Peyer's patch (tissue), 4 donors: ENCODE data around the gene SLC12A8. TPM values are rescaled to one million over a fixed set of nuclear protein-coding genes. Genes with fewer than 3 reads are reported as not detected.

Experiments used
- DNase-seq, 3 donors: peaks; one replicate each; pipeline ENCODE4 v3.0.0-alpha.2; 2017 to 2019
- H3K27ac ChIP-seq, 4 donors: fragments of 200-600 bp; sonication (generic); one replicate each; pipeline ENCODE4 v1.5.1; 2016 to 2019
- H3K27me3 ChIP-seq, 2 donors: fragments of 200-600 bp; sonication (generic); one replicate each; pipeline ENCODE4 v1.5.1; 2019
- H3K36me3 ChIP-seq, 3 donors: fragments of 200-600 bp; sonication (generic); one replicate each; pipeline ENCODE4 v1.5.1; 2016 to 2019
- H3K4me1 ChIP-seq, 4 donors: fragments of 200-600 bp; sonication (generic); one replicate each; pipeline ENCODE4 v1.5.1; 2016 to 2019
- H3K4me3 ChIP-seq, 4 donors: fragments of 200-600 bp; sonication (generic); 1 replicate in 3 of 4; 2 replicates in 1 of 4; pipeline ENCODE4 v1.5.1; 2016 to 2019; ENCODE audit warnings: mild to moderate bottlenecking in 1 of 4
- H3K9me3 ChIP-seq, 4 donors: fragments of 200-600 bp; sonication (generic); one replicate each; pipeline ENCODE4 v1.5.1; 2016 to 2019; ENCODE audit warnings: mild to moderate bottlenecking in 1 of 4
- POLR2A ChIP-seq, 2 donors: fragments of 450-650 bp; IDR thresholded peaks; one replicate each; pipeline ENCODE4 v1.5.1; 2017; ENCODE audit warnings: antibody characterized with exemption in 2 of 2, mild to moderate bottlenecking in 2 of 2, moderate library complexity in 2 of 2
- total RNA-seq, 4 donors: library from RNA; depleted of rRNA; stranded (reverse); fragments of >200 nt; gene quantifications; one replicate each; pipeline ENCODE4 v1.1.0, GENCODE V29; 2016
- TF ChIP-seq, protein P1 (sequence below), 6 experiments: fragments of 450-650 bp in 4 of 6; fragments of 200-600 bp in 2 of 6; sonication (generic) in 1 of 6; IDR thresholded peaks; one replicate each; pipeline ENCODE4 v1.5.1; 2017 to 2019; ENCODE audit warnings: antibody characterized with exemption in 6 of 6, mild to moderate bottlenecking in 3 of 6, moderate library complexity in 1 of 6

Gene SLC12A8
- total RNA-seq, 4 donors from 2014 or later: 24.2 to 31.4 (median 26.3) TPM

DNA sequence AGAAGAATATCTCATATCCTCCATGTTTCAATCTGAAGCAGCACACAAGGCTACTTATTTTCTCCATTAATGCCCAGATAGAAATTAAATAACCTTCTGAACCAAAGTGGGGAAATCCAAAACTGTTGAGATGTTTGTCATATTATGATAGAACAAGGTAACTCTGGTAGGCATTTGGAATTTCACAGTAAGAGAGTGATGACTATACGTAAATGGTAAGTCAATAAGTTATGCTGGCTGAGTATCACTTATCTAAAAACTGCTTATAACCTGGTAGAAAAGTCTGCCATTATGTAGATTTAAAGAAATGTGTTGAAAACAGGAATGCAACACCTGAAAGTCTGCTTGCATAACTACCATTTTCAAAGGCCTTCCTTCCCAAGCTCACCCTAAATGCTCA, 17.2 kb upstream of the SLC12A8 start:
- Histone ChIP-seq H3K4me1 (no peaks in the 10 kb centered on the region), H3K9me3 (no peaks in the 10 kb centered on the region), H3K36me3 (peaks cover 0 to 17% (median 2%) of the 10 kb centered on the region in 3 donors), H3K4me3 (no peak overlapping the region), H3K27ac (no peak overlapping the region), H3K27me3 (no peaks in the 10 kb centered on the region)
- no peak for DNase-seq
- TF ChIP-seq, protein P1, sequence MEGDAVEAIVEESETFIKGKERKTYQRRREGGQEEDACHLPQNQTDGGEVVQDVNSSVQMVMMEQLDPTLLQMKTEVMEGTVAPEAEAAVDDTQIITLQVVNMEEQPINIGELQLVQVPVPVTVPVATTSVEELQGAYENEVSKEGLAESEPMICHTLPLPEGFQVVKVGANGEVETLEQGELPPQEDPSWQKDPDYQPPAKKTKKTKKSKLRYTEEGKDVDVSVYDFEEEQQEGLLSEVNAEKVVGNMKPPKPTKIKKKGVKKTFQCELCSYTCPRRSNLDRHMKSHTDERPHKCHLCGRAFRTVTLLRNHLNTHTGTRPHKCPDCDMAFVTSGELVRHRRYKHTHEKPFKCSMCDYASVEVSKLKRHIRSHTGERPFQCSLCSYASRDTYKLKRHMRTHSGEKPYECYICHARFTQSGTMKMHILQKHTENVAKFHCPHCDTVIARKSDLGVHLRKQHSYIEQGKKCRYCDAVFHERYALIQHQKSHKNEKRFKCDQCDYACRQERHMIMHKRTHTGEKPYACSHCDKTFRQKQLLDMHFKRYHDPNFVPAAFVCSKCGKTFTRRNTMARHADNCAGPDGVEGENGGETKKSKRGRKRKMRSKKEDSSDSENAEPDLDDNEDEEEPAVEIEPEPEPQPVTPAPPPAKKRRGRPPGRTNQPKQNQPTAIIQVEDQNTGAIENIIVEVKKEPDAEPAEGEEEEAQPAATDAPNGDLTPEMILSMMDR (IDR thresholded peaks at IDR 0.05): no peak
- TF ChIP-seq POLR2A (IDR thresholded peaks at IDR 0.05): no peak

DNA sequence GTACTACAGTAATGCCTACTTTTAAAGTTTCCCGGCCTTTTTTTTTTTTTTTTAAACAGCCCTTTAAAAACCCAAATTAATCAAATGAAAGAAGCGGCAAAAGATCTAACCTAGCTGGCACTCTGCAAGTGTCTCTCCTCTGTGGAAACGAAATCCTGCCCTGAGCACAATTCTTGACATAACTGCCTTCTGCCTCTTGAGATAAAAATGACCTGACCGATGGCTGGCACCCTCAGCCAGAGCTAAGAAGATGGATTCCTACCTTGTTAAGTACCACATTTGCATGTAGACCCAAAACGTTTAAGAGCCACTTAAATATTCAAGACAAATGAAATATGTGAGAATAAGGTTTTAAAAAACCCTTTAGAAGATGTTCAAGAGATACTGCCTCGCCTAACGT, 16.6 kb upstream of the SLC12A8 start:
- TF ChIP-seq POLR2A (IDR thresholded peaks at IDR 0.05): no peak
- TF ChIP-seq, protein P1 (IDR thresholded peaks at IDR 0.05): no peak
- Histone ChIP-seq H3K4me3 (no peak overlapping the region), H3K27ac (no peak overlapping the region), H3K27me3 (no peaks in the 10 kb centered on the region), H3K9me3 (no peaks in the 10 kb centered on the region), H3K4me1 (no peaks in the 10 kb centered on the region), H3K36me3 (peaks cover 0 to 17% (median 2%) of the 10 kb centered on the region in 3 donors)
- no peak for DNase-seq

DNA sequence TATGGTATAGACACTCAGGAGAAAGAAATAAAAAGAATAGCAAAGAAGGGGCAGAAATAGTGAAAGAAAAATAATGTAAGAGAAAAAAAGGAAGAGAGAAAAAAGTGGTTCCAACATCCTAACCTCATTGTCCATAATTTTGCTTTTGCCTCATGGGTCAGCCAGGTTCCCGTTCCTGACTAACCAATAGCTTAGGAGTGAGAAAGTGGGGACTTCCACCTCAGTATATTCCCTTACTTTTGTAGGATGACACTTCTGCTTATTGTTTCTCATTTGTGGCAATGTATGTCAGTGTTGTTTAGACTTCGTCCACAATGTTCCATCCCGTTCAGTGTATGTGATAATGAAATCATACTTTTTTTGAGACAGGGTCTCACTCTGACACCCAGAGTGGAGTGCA, 9.3 kb upstream of the SLC12A8 start:
- Histone ChIP-seq H3K4me3 (no peak overlapping the region), H3K4me1 (peaks cover 0 to 7% (median 0%) of the 10 kb centered on the region in 4 donors), H3K27ac (no peak overlapping the region), H3K36me3 (no peaks in the 10 kb centered on the region), H3K9me3 (no peaks in the 10 kb centered on the region), H3K27me3 (no peaks in the 10 kb centered on the region)
- no peak for DNase-seq
- TF ChIP-seq, protein P1 (IDR thresholded peaks at IDR 0.05): no peak
- no peak for TF ChIP-seq POLR2A (IDR thresholded peaks at IDR 0.05)

DNA sequence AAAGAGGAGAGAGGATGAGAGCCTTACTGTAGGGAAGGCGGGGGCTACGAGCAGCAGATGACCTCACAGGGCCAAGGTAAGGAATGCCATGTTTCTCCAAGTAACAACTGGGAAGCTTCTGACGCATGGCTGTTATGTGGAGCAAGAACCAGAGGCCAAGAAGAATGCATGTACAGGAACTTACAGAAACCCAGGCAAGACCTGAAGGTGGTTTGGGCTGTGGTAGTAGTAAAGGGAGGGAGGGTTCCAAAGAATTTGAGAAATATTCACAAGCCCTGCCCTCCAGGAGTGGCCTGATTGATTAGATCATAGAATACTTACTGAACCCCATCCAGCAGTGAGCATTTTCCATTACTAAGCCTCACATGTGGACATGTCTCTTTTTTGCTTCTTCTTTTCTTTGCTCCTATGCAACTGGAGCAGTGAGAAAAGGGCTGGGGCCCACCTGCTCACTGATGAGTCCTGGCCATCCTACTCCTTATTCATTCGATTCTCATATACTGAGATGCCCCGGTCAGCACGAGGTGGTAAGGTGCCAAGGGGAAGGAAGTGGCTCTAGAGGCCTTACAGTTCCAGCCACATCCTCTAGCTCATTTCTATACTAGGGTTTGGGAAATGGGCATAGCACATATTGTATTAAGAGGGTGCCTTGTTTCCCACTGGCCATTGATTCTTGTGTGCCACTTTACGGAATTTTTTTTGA, 8.3 kb upstream of the SLC12A8 start:
- Histone ChIP-seq H3K4me3 (no peak overlapping the region), H3K27me3 (no peaks in the 10 kb centered on the region), H3K4me1 (peaks cover 0 to 7% (median 0%) of the 10 kb centered on the region in 4 donors), H3K27ac (no peak overlapping the region), H3K9me3 (no peaks in the 10 kb centered on the region), H3K36me3 (no peaks in the 10 kb centered on the region)
- TF ChIP-seq, protein P1 (IDR thresholded peaks at IDR 0.05): no peak
- TF ChIP-seq POLR2A (IDR thresholded peaks at IDR 0.05): no peak
- no peak for DNase-seq

DNA sequence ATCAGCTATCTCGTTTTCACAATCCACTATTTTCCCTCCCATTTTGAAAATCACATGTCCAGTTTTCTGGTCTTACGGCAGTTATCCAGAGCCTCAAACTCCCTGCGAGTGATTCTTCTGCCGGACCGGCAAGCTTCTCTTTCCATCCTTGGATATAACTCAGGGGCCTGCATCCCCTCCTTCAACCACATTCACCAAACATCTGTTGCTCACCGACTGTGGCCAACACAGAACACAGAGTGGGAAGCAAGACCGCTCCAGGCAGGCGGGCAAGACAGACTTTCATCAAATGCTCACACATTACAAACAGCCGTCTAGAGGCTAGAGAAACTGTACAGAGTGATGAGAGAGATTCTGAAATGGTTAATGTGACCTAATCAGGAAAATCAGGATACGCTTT, 7.6 kb upstream of the SLC12A8 start:
- TF ChIP-seq, protein P1 (IDR thresholded peaks at IDR 0.05): no peak
- TF ChIP-seq POLR2A (IDR thresholded peaks at IDR 0.05): no peak
- no peak overlapping the region for H3K27ac ChIP-seq
- H3K9me3 ChIP-seq: no peaks in the 10 kb centered on the region

More for the DNA sequence above, 7.6 kb upstream of the SLC12A8 start:
- DNase-seq: no peak
- H3K4me3 ChIP-seq: no peak overlapping the region
- peaks cover 0 to 7% (median 0%) of the 10 kb centered on the region in 4 donors for H3K4me1 ChIP-seq
- H3K36me3 ChIP-seq: no peaks in the 10 kb centered on the region
- no peaks in the 10 kb centered on the region for H3K27me3 ChIP-seq
